ENCODE results near the gene ZNF619.
A peak's percentile ranks its signal among the peaks of the same experiment; 100 is the strongest.

The ZNF619 gene

GRCh38 chr3:40516201-40516600 lies 39.3 kb downstream of the ZNF619 start:
- DNase-seq (ENCODE audit: low read depth) = peak; percentile 29
- no peak overlapping the region for H3K4me3 ChIP-seq (ENCODE audit: low read length)
- TF ChIP-seq CTCF (conservative IDR thresholded peaks at IDR 0.05; ENCODE audit: low read depth, low read length) = no peak

- no peak for DNase-seq (ENCODE audit: low read depth)
- TF ChIP-seq CTCF (conservative IDR thresholded peaks at IDR 0.05; ENCODE audit: low read depth, low read length) = no peak
- no peak overlapping the region for H3K4me3 ChIP-seq (ENCODE audit: low read length)
These were observed 41.1 kb downstream of the ZNF619 start for GRCh38 chr3:40518067-40518466.

- DNase-seq (ENCODE audit: low read depth) = no peak
- no peak for TF ChIP-seq CTCF (conservative IDR thresholded peaks at IDR 0.05; ENCODE audit: low read depth, low read length)
- no peak overlapping the region for H3K4me3 ChIP-seq (ENCODE audit: low read length)
These were observed 41.9 kb downstream of the ZNF619 start for GRCh38 chr3:40518848-40519247.

GRCh38 chr3:40521254-40521653 lies 44.3 kb downstream of the ZNF619 start:
- H3K4me3 ChIP-seq (ENCODE audit: low read length) = no peak overlapping the region

GRCh38 chr3:40523781-40524180 lies 46.9 kb downstream of the ZNF619 start:
- no peak for DNase-seq (ENCODE audit: low read depth)
- no peak for TF ChIP-seq CTCF (conservative IDR thresholded peaks at IDR 0.05; ENCODE audit: low read depth, low read length)
- no peak overlapping the region for H3K4me3 ChIP-seq (ENCODE audit: low read length)

More at GRCh38 chr3:40521254-40521653, 44.3 kb downstream of the ZNF619 start:
- no peak for DNase-seq (ENCODE audit: low read depth)
- no peak for TF ChIP-seq CTCF (conservative IDR thresholded peaks at IDR 0.05; ENCODE audit: low read depth, low read length)

GRCh38 chr3:40524222-40524567 lies 47.3 kb downstream of the ZNF619 start:
- TF ChIP-seq CTCF (conservative IDR thresholded peaks at IDR 0.05; ENCODE audit: low read depth, low read length) = no peak
- DNase-seq (ENCODE audit: low read depth) = no peak

GRCh38 chr3:40524568-40525285 lies 47.8 kb downstream of the ZNF619 start, which contains the start of gene ZNF621:
Gene ZNF621 (plus strand): TSS chr3:40524960. CDS start chr3:40525841, 881 bp downstream.
- DNase-seq (ENCODE audit: low read depth) = peak; percentile 44
- TF ChIP-seq CTCF (conservative IDR thresholded peaks at IDR 0.05; ENCODE audit: low read depth, low read length) = no peak
- peak within 1 kb of the TSS; percentile 89 for H3K4me3 ChIP-seq (ENCODE audit: low read length)

More at GRCh38 chr3:40524222-40524567, 47.3 kb downstream of the ZNF619 start:
- H3K4me3 ChIP-seq (ENCODE audit: low read length) = peak overlapping the region; percentile 89

All from retinal pigment epithelial cell (primary cell).